A673 (cell line): ENCODE measurements around the gene MTHFSD.

Experiments used
- EZH2 ChIP-seq: fragments of 200-600 bp; sonication (generic); IDR thresholded peaks from 2 replicates; pipeline ENCODE4 v1.6.1; 2017; ENCODE audit warnings: borderline replicate concordance, low read depth, mild to moderate bottlenecking, mixed read lengths, antibody characterized with exemption, low read length; ENCODE audit not compliant: poor library complexity, severe bottlenecking
- TF ChIP-seq, protein P1 (sequence below): fragments of 300-800, 200-600 bp; sonication (generic); conservative IDR thresholded peaks from 2 replicates; pipeline ENCODE4 v1.5.1; 2017; ENCODE audit warnings: low read depth, mild to moderate bottlenecking, antibody characterized with exemption, low read length, moderate library complexity, mixed read lengths

DNA sequence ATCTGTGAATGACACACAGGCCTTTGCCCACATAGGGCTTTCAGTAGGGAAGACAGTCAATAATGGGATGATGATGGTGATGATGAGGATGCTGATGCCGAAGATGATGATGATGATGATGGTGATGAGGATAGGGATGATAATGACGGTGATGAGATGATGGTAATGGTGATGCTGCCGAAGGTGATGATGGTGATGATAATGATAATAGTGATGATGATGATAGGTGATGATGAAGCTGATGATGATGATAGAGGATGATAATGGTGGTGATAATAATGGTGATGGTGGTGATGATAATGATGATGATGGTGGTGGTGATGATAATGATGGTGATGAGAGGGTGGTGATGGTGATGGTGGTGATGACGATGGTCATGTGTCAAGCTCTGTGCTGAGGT is 36.2 kb upstream of the MTHFSD start:
- TF ChIP-seq, protein P1, sequence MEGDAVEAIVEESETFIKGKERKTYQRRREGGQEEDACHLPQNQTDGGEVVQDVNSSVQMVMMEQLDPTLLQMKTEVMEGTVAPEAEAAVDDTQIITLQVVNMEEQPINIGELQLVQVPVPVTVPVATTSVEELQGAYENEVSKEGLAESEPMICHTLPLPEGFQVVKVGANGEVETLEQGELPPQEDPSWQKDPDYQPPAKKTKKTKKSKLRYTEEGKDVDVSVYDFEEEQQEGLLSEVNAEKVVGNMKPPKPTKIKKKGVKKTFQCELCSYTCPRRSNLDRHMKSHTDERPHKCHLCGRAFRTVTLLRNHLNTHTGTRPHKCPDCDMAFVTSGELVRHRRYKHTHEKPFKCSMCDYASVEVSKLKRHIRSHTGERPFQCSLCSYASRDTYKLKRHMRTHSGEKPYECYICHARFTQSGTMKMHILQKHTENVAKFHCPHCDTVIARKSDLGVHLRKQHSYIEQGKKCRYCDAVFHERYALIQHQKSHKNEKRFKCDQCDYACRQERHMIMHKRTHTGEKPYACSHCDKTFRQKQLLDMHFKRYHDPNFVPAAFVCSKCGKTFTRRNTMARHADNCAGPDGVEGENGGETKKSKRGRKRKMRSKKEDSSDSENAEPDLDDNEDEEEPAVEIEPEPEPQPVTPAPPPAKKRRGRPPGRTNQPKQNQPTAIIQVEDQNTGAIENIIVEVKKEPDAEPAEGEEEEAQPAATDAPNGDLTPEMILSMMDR = no peak
- no peak for TF ChIP-seq EZH2
